ENCODE results near the gene GLIS1. TPM values are rescaled to one million over a fixed set of nuclear protein-coding genes. Genes with fewer than 3 reads are reported as not detected.

Gene GLIS1
- total RNA-seq, 1 experiment from 2014 or later, result 0.28 TPM

GRCh38 chr1:53511933-53512806 lies 226.8 kb downstream of the GLIS1 start:
- Histone ChIP-seq H3K9me3 (ENCODE audit: control insufficient read depth, low read depth, low read length) (no peaks in the 10 kb centered on the region), H3K23me2 (ENCODE audit: insufficient read length, low read depth, low read length, poor library complexity, severe bottlenecking) (no peaks in the 10 kb centered on the region), H2BK5ac (ENCODE audit: insufficient read length, low read length) (no peak overlapping the region), H3K4me2 (ENCODE audit: insufficient read depth, insufficient read length, low read length) (no peak overlapping the region), H2BK15ac (ENCODE audit: low read depth, low read length) (no peak overlapping the region), H4K20me1 (ENCODE audit: control insufficient read depth, insufficient read depth, insufficient read length) (peaks cover 3% of the 10 kb centered on the region), H3K4me1 (ENCODE audit: insufficient read depth, low read length) (no peaks in the 10 kb centered on the region), H4K5ac (ENCODE audit: insufficient read length, low read depth, low read length) (no peak overlapping the region), H3K56ac (ENCODE audit: insufficient read length, low read depth, low read length) (no peak overlapping the region), H2BK120ac (ENCODE audit: low read depth, low read length, poor library complexity, severe bottlenecking) (no peak overlapping the region), H3K14ac (ENCODE audit: insufficient read depth, low read length) (no peak overlapping the region), H3K27ac (ENCODE audit: insufficient read length, low read depth, low read length) (no peak overlapping the region), H3T11ph (ENCODE audit: low read length) (no peak overlapping the region), H2AK5ac (ENCODE audit: insufficient read length, low read length) (no peak overlapping the region), H2BK12ac (ENCODE audit: insufficient read length, low read depth, low read length) (no peak overlapping the region), H3K4ac (ENCODE audit: low read depth, low read length) (no peak overlapping the region), H3K18ac (ENCODE audit: insufficient read length, low read depth, low read length) (no peak overlapping the region), H3K27me3 (ENCODE audit: insufficient read depth, low read length) (no peaks in the 10 kb centered on the region), H3K23ac (ENCODE audit: insufficient read length, low read depth, low read length) (no peak overlapping the region), H2AFZ (ENCODE audit: low read length) (no peak overlapping the region), H4K91ac (ENCODE audit: insufficient read length, low read depth, low read length) (no peak overlapping the region), H3K79me2 (ENCODE audit: insufficient read depth, low read length) (no peaks in the 10 kb centered on the region), H2BK20ac (ENCODE audit: low read depth, low read length, poor library complexity, severe bottlenecking) (no peak overlapping the region), H3K79me1 (ENCODE audit: insufficient read depth, low read depth, low read length, poor library complexity, severe bottlenecking) (no peaks in the 10 kb centered on the region), H3K9ac (ENCODE audit: extremely low read depth, insufficient read length, low read length) (no peak overlapping the region), H4K8ac (replicated peaks; ENCODE audit: insufficient read length, low read depth, low read length) (no peak overlapping the region)
- no peak for DNase-seq
- no peak overlapping the region for H3K4me3 Mint-ChIP-seq
- WGBS (ENCODE audit: extremely low coverage, insufficient read length, low lambda C conversion rate), result no CpG with 5 or more reads among the region's 19 CpGs
- TF ChIP-seq CTCF (conservative IDR thresholded peaks at IDR 0.05), result no peak
- H3K4me1 Mint-ChIP-seq, result peaks cover 16 to 32% of the 10 kb centered on the region in 2 experiments
- H3K9me3 Mint-ChIP-seq, result peaks cover 0 to 2% of the 10 kb centered on the region in 2 experiments; a peak in 1 of 5 replicates
- H3K27me3 Mint-ChIP-seq (ENCODE audit: low read depth), result peaks cover 4% of the 10 kb centered on the region
- H3K27ac Mint-ChIP-seq, result no peak overlapping the region; a peak in 1 of 7 replicates
- no peaks in the 10 kb centered on the region; a peak in 2 of 7 replicates for H3K36me3 Mint-ChIP-seq (ENCODE audit: insufficient read depth in 1 of 3, low read depth in 3 of 3)
